HEK293 (cell line): ENCODE measurements around the gene RELCH.

Experiments used
- CTCF ChIA-PET: fragments of 350-600 bp; formaldehyde crosslinking; extraction: SDS; loops from one replicate; lab custom pipeline; 2021; ENCODE audit warnings: antibody characterized with exemption; lab: Yijun Ruan, JAX
- POLR2A ChIA-PET: fragments of 300-600 bp; formaldehyde crosslinking; extraction: SDS; loops from one replicate; lab custom pipeline; 2020; ENCODE audit warnings: antibody characterized with exemption, inconsistent platforms; lab: Yijun Ruan, JAX
- H3K27ac ChIP-seq: fragments of 200-500 bp; sonication (Bioruptor generic); 2 replicates; pipeline ENCODE4 v1.5.1; 2014; ENCODE audit warnings: low read depth, low read length, control low read depth, inconsistent platforms; ENCODE audit errors: extremely low read depth
- H3K36me3 ChIP-seq, 2 experiments: fragments of 200-500 bp in 1 of 2; sonication (Bioruptor generic) in 1 of 2; 1 replicate in 1 of 2; 2 replicates in 1 of 2; pipeline ENCODE4 v1.5.1; 2014 to 2017; ENCODE audit warnings: inconsistent platforms in 2 of 2, low read length in 2 of 2; ENCODE audit not compliant: control insufficient read depth in 2 of 2, insufficient read depth in 1 of 2
- H3K4me1 ChIP-seq: fragments of 200-500 bp; sonication (Bioruptor generic); 2 replicates; pipeline ENCODE4 v1.5.1; 2014; ENCODE audit warnings: mild to moderate bottlenecking, low read length, inconsistent platforms; ENCODE audit not compliant: control insufficient read depth, insufficient read depth
- H3K4me3 ChIP-seq: 2 replicates; pipeline ENCODE4 v1.5.1; 2011; ENCODE audit warnings: low read depth, mild to moderate bottlenecking, control low read depth, low read length, moderate library complexity
- H3K9me3 ChIP-seq: fragments of 200-500 bp; sonication (Bioruptor generic); 2 replicates; pipeline ENCODE4 v1.5.1; 2014; ENCODE audit warnings: low read depth, low read length, inconsistent platforms; ENCODE audit not compliant: control insufficient read depth, insufficient read depth
- FEZF1 ChIP-seq: fragments of 450-650 bp; formaldehyde crosslinking; IDR thresholded peaks from 2 replicates; pipeline ENCODE4 v1.5.1; 2016; ENCODE audit warnings: missing biosample characterization, missing genetic modification characterization
- KLF9 ChIP-seq: fragments of 450-650 bp; formaldehyde crosslinking; IDR thresholded peaks from 2 replicates; pipeline ENCODE4 v1.5.1; 2016; ENCODE audit warnings: missing biosample characterization, missing genetic modification characterization, low read depth
- ZBTB44 ChIP-seq: fragments of 450-650 bp; IDR thresholded peaks from 2 replicates; pipeline ENCODE4 v1.5.1; 2018; ENCODE audit warnings: missing biosample characterization, mild to moderate bottlenecking, missing genetic modification characterization
- ZBTB7A ChIP-seq: fragments of 450-650 bp; formaldehyde crosslinking; IDR thresholded peaks from 2 replicates; pipeline ENCODE4 v1.5.1; 2016; ENCODE audit warnings: low read depth, missing biosample characterization, missing genetic modification characterization
- ZBTB8A ChIP-seq: fragments of 450-650 bp; formaldehyde crosslinking; IDR thresholded peaks from 2 replicates; pipeline ENCODE4 v1.5.1; 2016; ENCODE audit warnings: missing biosample characterization, missing genetic modification characterization
- ZNF140 ChIP-seq: fragments of 450-650 bp; formaldehyde crosslinking; IDR thresholded peaks from 2 replicates; pipeline ENCODE4 v1.5.1; 2016; ENCODE audit warnings: missing biosample characterization, missing genetic modification characterization
- ZNF155 ChIP-seq: fragments of 450-650 bp; formaldehyde crosslinking; IDR thresholded peaks from 2 replicates; pipeline ENCODE4 v1.5.1; 2016; ENCODE audit warnings: missing biosample characterization, missing genetic modification characterization
- ZNF184 ChIP-seq: fragments of 450-650 bp; IDR thresholded peaks from 2 replicates; pipeline ENCODE4 v1.5.1; 2018; ENCODE audit warnings: missing biosample characterization, mild to moderate bottlenecking, missing genetic modification characterization
- ZNF19 ChIP-seq: fragments of 450-650 bp; formaldehyde crosslinking; IDR thresholded peaks from 2 replicates; pipeline ENCODE4; 2016; ENCODE audit warnings: missing biosample characterization, missing genetic modification characterization, low read depth
- ZNF202 ChIP-seq: fragments of 450-650 bp; formaldehyde crosslinking; IDR thresholded peaks from 2 replicates; pipeline ENCODE4 v1.5.1; 2016; ENCODE audit warnings: missing biosample characterization, missing genetic modification characterization, borderline replicate concordance
- ZNF239 ChIP-seq: fragments of 450-650 bp; formaldehyde crosslinking; IDR thresholded peaks from 2 replicates; pipeline ENCODE4 v1.5.1; 2016; ENCODE audit warnings: missing biosample characterization, missing genetic modification characterization
- ZNF24 ChIP-seq: fragments of 450-650 bp; formaldehyde crosslinking; IDR thresholded peaks from 2 replicates; pipeline ENCODE4 v1.5.1; 2016; ENCODE audit warnings: missing biosample characterization, missing genetic modification characterization
- ZNF391 ChIP-seq: fragments of 450-650 bp; formaldehyde crosslinking; IDR thresholded peaks from 2 replicates; pipeline ENCODE4 v1.5.1; 2016; ENCODE audit warnings: low read depth, missing biosample characterization, missing genetic modification characterization, borderline replicate concordance
- ZNF473 ChIP-seq: fragments of 450-650 bp; formaldehyde crosslinking; IDR thresholded peaks from 2 replicates; pipeline ENCODE4 v1.5.1; 2017; ENCODE audit warnings: missing biosample characterization, missing genetic modification characterization
- ZNF521 ChIP-seq: fragments of 450-650 bp; formaldehyde crosslinking; IDR thresholded peaks from 2 replicates; pipeline ENCODE4 v1.5.1; 2017; ENCODE audit warnings: missing biosample characterization, mild to moderate bottlenecking, missing genetic modification characterization
- ZNF548 ChIP-seq: fragments of 450-650 bp; formaldehyde crosslinking; IDR thresholded peaks from 2 replicates; pipeline ENCODE4 v1.5.1; 2016; ENCODE audit warnings: missing biosample characterization, missing genetic modification characterization
- ZNF645 ChIP-seq: fragments of 450-650 bp; formaldehyde crosslinking; IDR thresholded peaks from 2 replicates; pipeline ENCODE4; 2016; ENCODE audit warnings: missing biosample characterization, missing genetic modification characterization
- ZNF791 ChIP-seq: fragments of 450-650 bp; formaldehyde crosslinking; IDR thresholded peaks from 2 replicates; pipeline ENCODE4 v1.5.1; 2016; ENCODE audit warnings: missing biosample characterization, missing genetic modification characterization
- ZNF792 ChIP-seq: fragments of 450-650 bp; formaldehyde crosslinking; IDR thresholded peaks from 2 replicates; pipeline ENCODE4 v1.5.1; 2016; ENCODE audit warnings: missing biosample characterization, missing genetic modification characterization
- ZNF843 ChIP-seq: fragments of 450-650 bp; formaldehyde crosslinking; IDR thresholded peaks from 2 replicates; pipeline ENCODE4 v1.5.1; 2016; ENCODE audit warnings: missing biosample characterization, missing genetic modification characterization
- ZSCAN30 ChIP-seq: fragments of 450-650 bp; IDR thresholded peaks from 2 replicates; pipeline ENCODE4 v1.5.1; 2018; ENCODE audit warnings: missing biosample characterization, mild to moderate bottlenecking, missing genetic modification characterization, moderate library complexity
- TF ChIP-seq, protein P1 (sequence below): fragments of 450-650 bp; formaldehyde crosslinking; optimal IDR thresholded peaks from 2 replicates; pipeline ENCODE3; 2016; ENCODE audit warnings: missing biosample characterization, mild to moderate bottlenecking, missing genetic modification characterization
- TF ChIP-seq, protein P2 (sequence below): fragments of 450-650 bp; formaldehyde crosslinking; IDR thresholded peaks from 2 replicates; pipeline ENCODE4 v1.5.1; 2017; ENCODE audit warnings: missing biosample characterization, missing genetic modification characterization
- TF ChIP-seq, protein P3 (sequence below): fragments of 450-650 bp; formaldehyde crosslinking; IDR thresholded peaks from 2 replicates; pipeline ENCODE4 v1.5.1; 2016; ENCODE audit warnings: missing biosample characterization, missing genetic modification characterization

Gene RELCH

DNA sequence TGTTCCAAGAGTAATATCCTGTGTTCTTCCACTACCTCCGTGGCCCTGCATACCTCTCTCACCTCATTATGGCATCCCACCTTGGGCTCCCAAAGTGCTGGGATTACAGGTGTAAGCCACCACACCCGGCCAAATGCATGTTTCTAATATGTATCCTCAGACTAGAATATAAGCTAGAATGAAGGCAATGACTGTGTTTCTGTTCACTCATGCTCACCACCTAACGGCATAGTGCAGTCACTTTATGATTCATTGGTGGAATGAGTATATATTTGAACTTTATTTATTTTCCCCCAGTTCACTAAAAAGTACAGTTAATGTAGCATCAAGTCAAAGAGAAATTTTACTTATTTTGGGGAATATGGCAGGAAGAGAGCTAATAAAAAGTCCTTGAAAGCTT is 11.5 kb upstream of the RELCH start:
- H3K4me3 ChIP-seq, result no peak overlapping the region
- H3K4me1 ChIP-seq, result peaks cover 4% of the 10 kb centered on the region
- ChIA-PET POLR2A (interaction anchor here (1.7 kb wide), 1 partner anchor 12 kb away, joined by 7 read pairs; the partner anchor contains the start of genes PIGN and RELCH), CTCF (interaction anchor here (0.6 to 1.4 kb wide), 4 partner anchors 12 to 1759 kb away, joined by 3 to 6 read pairs (median 4); partner anchors contain the start of genes PIGN and RELCH)
- no peak overlapping the region for H3K27ac ChIP-seq
- no peaks in the 10 kb centered on the region; a peak in 1 of 3 replicates for H3K36me3 ChIP-seq
- H3K9me3 ChIP-seq, result no peaks in the 10 kb centered on the region
- TF ChIP-seq ZNF155 (tag by site-specific recombination) (no peak), ZNF473 (no peak), ZNF521 (tag by site-specific recombination) (no peak), ZBTB8A (no peak), ZBTB7A (tag by site-specific recombination) (no peak), ZSCAN30 (tag by site-specific recombination) (no peak), ZNF391 (no peak), ZNF19 (tag by site-specific recombination) (no peak), ZNF24 (no peak)

GRCh38 chr18:62177271-62177670 is 9.8 kb upstream of the RELCH start:
- H3K9me3 ChIP-seq, result no peaks in the 10 kb centered on the region
- TF ChIP-seq ZNF548 (tag by site-specific recombination) (no peak), KLF9 (no peak), ZNF239 (no peak), ZNF791 (tag by site-specific recombination) (no peak)
- no peaks in the 10 kb centered on the region; a peak in 1 of 3 replicates for H3K36me3 ChIP-seq
- no peak overlapping the region for H3K4me3 ChIP-seq
- peaks cover 4% of the 10 kb centered on the region for H3K4me1 ChIP-seq
- H3K27ac ChIP-seq, result no peak overlapping the region
- POLR2A ChIA-PET, result interaction anchor here (0.5 to 1.6 kb wide), 2 partner anchors 10 to 453 kb away, joined by 4 read pairs; partner anchors contain the start of genes PIGN and RELCH
- CTCF ChIA-PET, result interaction anchor here (1.7 kb wide), 1 partner anchor 73 kb away, joined by 6 read pairs; no protein-coding TSS in a partner anchor

GRCh38 chr18:62179213-62179612 is 7.8 kb upstream of the RELCH start:
- POLR2A ChIA-PET, result no interaction called here
- no peak overlapping the region for H3K27ac ChIP-seq
- H3K36me3 ChIP-seq, result no peaks in the 10 kb centered on the region; a peak in 1 of 3 replicates
- CTCF ChIA-PET, result interaction anchor here (0.6 to 7.9 kb wide), 2 partner anchors 69 to 1179 kb away, joined by 3 to 125 read pairs; no protein-coding TSS in a partner anchor
- TF ChIP-seq ZNF140 (tag by site-specific recombination) (no peak), FEZF1 (tag by site-specific recombination) (no peak), ZNF843 (tag by site-specific recombination) (no peak), ZNF792 (tag by site-specific recombination) (no peak), ZNF645 (tag by site-specific recombination) (no peak), ZNF202 (tag by site-specific recombination) (no peak), ZBTB8A (no peak), ZBTB44 (tag by site-specific recombination) (no peak), ZNF184 (tag by site-specific recombination) (no peak)
- TF ChIP-seq, protein P1, sequence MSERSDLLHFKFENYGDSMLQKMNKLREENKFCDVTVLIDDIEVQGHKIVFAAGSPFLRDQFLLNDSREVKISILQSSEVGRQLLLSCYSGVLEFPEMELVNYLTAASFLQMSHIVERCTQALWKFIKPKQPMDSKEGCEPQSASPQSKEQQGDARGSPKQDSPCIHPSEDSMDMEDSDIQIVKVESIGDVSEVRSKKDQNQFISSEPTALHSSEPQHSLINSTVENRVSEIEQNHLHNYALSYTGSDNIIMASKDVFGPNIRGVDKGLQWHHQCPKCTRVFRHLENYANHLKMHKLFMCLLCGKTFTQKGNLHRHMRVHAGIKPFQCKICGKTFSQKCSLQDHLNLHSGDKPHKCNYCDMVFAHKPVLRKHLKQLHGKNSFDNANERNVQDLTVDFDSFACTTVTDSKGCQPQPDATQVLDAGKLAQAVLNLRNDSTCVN (tag by site-specific recombination), result no peak
- TF ChIP-seq, protein P2, sequence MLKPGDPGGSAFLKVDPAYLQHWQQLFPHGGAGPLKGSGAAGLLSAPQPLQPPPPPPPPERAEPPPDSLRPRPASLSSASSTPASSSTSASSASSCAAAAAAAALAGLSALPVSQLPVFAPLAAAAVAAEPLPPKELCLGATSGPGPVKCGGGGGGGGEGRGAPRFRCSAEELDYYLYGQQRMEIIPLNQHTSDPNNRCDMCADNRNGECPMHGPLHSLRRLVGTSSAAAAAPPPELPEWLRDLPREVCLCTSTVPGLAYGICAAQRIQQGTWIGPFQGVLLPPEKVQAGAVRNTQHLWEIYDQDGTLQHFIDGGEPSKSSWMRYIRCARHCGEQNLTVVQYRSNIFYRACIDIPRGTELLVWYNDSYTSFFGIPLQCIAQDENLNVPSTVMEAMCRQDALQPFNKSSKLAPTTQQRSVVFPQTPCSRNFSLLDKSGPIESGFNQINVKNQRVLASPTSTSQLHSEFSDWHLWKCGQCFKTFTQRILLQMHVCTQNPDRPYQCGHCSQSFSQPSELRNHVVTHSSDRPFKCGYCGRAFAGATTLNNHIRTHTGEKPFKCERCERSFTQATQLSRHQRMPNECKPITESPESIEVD (tag by site-specific recombination), result no peak
- TF ChIP-seq, protein P3, sequence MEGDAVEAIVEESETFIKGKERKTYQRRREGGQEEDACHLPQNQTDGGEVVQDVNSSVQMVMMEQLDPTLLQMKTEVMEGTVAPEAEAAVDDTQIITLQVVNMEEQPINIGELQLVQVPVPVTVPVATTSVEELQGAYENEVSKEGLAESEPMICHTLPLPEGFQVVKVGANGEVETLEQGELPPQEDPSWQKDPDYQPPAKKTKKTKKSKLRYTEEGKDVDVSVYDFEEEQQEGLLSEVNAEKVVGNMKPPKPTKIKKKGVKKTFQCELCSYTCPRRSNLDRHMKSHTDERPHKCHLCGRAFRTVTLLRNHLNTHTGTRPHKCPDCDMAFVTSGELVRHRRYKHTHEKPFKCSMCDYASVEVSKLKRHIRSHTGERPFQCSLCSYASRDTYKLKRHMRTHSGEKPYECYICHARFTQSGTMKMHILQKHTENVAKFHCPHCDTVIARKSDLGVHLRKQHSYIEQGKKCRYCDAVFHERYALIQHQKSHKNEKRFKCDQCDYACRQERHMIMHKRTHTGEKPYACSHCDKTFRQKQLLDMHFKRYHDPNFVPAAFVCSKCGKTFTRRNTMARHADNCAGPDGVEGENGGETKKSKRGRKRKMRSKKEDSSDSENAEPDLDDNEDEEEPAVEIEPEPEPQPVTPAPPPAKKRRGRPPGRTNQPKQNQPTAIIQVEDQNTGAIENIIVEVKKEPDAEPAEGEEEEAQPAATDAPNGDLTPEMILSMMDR (tag by site-specific recombination), result no peak
- TF ChIP-seq, all 188 proteins: peak for 0
- Histone ChIP-seq H3K9me3 (no peaks in the 10 kb centered on the region), H3K4me3 (no peak overlapping the region), H3K4me1 (peaks cover 6% of the 10 kb centered on the region)
